PC-9 (cell line): ENCODE measurements around the gene ZKSCAN4. TPM values are rescaled to one million over a fixed set of nuclear protein-coding genes. Genes with fewer than 3 reads are reported as not detected.

Experiments used
- BruUV-seq: library from RNA; stranded (reverse); fragments of 400-500 nt; replicated peaks from 2 replicates; lab custom pipeline; 2021; lab: Mats Ljungman, UMichigan
- CTCF ChIA-PET: fragments of 300-600 bp; sonication (Branson Sonifier 250); formaldehyde crosslinking; loops from one replicate; lab custom pipeline; 2022; ENCODE audit warnings: antibody characterized with exemption; lab: Charles Lee
- POLR2A ChIA-PET: fragments of 300-600 bp; sonication (Branson Sonifier 250); formaldehyde crosslinking; loops from one replicate; lab custom pipeline; 2022; ENCODE audit warnings: antibody characterized with exemption; ENCODE audit not compliant: unreplicated experiment; lab: Charles Lee
- DNase-seq, 2 experiments: peaks; one replicate each; pipeline versions ENCODE4 v3.0.0 to v3.0.0-alpha.2; 2015 to 2022; ENCODE audit warnings: mixed read lengths in 1 of 2
- H2AFZ ChIP-seq: fragments of 200-600 bp; sonication (generic); 2 replicates; pipeline ENCODE4 v1.8.1; 2017; ENCODE audit warnings: antibody characterized with exemption
- H3F3A ChIP-seq: fragments of 200-600 bp; sonication (generic); 2 replicates; pipeline ENCODE4 v1.8.1; 2017; ENCODE audit warnings: antibody characterized with exemption, mild to moderate bottlenecking, low read depth; ENCODE audit not compliant: insufficient read depth
- H3K27ac ChIP-seq: fragments of 200-600 bp; sonication (generic); 2 replicates; pipeline ENCODE4 v1.6.1; 2016; ENCODE audit warnings: mixed run types
- H3K27me3 ChIP-seq: fragments of 200-600 bp; sonication (generic); 2 replicates; pipeline ENCODE4 v1.6.1; 2016; ENCODE audit warnings: low read depth, mixed run types; ENCODE audit not compliant: insufficient read depth
- H3K36me3 ChIP-seq: fragments of 200-600 bp; sonication (generic); 2 replicates; pipeline ENCODE4 v1.6.1; 2016; ENCODE audit warnings: low read depth, mixed run types
- H3K4me1 ChIP-seq: fragments of 200-600 bp; sonication (generic); replicated peaks from 2 replicates; pipeline ENCODE4 v1.6.1; 2016; ENCODE audit warnings: mixed run types; ENCODE audit not compliant: insufficient read depth
- H3K4me2 ChIP-seq: fragments of 200-600 bp; sonication (generic); 2 replicates; pipeline ENCODE4 v1.6.1; 2017; ENCODE audit warnings: mixed run types
- H3K4me3 ChIP-seq: fragments of 200-600 bp; sonication (generic); 2 replicates; pipeline ENCODE4 v1.6.1; 2016; ENCODE audit warnings: mixed run types
- H3K79me2 ChIP-seq: fragments of 200-600 bp; sonication (generic); 2 replicates; pipeline ENCODE4 v1.6.1; 2017; ENCODE audit warnings: low read depth, mixed run types
- H3K9me2 ChIP-seq: fragments of 200-600 bp; sonication (generic); 2 replicates; pipeline ENCODE4 v1.8.1; 2017; ENCODE audit warnings: mild to moderate bottlenecking; ENCODE audit not compliant: insufficient read depth
- H3K9me3 ChIP-seq: fragments of 200-600 bp; sonication (generic); 2 replicates; pipeline ENCODE4 v1.8.1; 2016; ENCODE audit warnings: low read depth; ENCODE audit not compliant: insufficient read depth
- H4K20me1 ChIP-seq: fragments of 200-600 bp; sonication (generic); 2 replicates; pipeline ENCODE4 v1.8.1; 2017; ENCODE audit not compliant: insufficient read depth
- EZH2 ChIP-seq: fragments of 200-600 bp; sonication (generic); IDR thresholded peaks from 2 replicates; pipeline ENCODE4 v1.8.0; 2017; ENCODE audit warnings: antibody characterized with exemption, low read depth
- intact Hi-C: fragments of 100-400 bp; cut with micrococcal nuclease; formaldehyde crosslinking; loops from one replicate; pipeline ENCODE4 v1.10.0; 2022; ENCODE audit not compliant: unreplicated experiment
- total RNA-seq: library from RNA; stranded (reverse); gene quantifications from 2 replicates; pipeline ENCODE4 v1.2.3, GENCODE V29; 2021
- TF ChIP-seq, protein P1 (sequence below): fragments of 200-600 bp; sonication (generic); conservative IDR thresholded peaks from 2 replicates; pipeline ENCODE4 v1.6.1; 2017; ENCODE audit warnings: mixed run types, antibody characterized with exemption, mild to moderate bottlenecking, moderate library complexity

ZKSCAN4 gene
- total RNA-seq, 1 experiment from 2014 or later, result 6.7 TPM

DNA sequence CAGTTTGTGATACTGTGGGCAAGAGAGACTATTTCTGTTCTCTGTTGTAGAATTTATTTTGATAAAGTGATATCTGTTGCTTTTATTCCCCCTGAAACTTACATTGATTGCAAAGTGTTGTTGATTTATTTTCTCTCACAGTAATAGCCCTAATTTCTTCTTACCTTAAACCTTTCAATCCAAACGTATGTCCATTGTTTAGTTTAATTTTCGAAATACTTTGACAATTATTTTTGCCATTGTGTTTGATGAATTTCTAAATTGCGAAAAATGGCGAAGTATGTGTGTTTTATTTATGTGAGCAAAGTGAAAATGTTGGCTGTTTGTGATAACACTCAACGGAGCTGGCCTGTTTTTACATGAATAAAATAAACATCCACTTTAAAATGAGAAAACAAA, 14.5 kb upstream of the ZKSCAN4 start:
- intact Hi-C loops, result loop anchor here (5.0 kb wide), 1 partner anchor 91 kb away; no protein-coding TSS in a partner anchor
- H3K27me3 ChIP-seq, result no peaks in the 10 kb centered on the region
- H3K27ac ChIP-seq, result no peak overlapping the region
- no peak for DNase-seq
- H3K9me3 ChIP-seq, result no peaks in the 10 kb centered on the region
- H3K4me3 ChIP-seq, result peak overlapping the region; percentile 65
- ChIA-PET POLR2A (interaction anchor here (0.5 to 0.9 kb wide), 8 partner anchors 14 to 503 kb away, joined by 3 to 13 read pairs (median 5); partner anchors contain the start of gene ZKSCAN4), CTCF (no interaction called here)
- no peaks in the 10 kb centered on the region for H3K9me2 ChIP-seq
- peaks cover 16% of the 10 kb centered on the region for H3K79me2 ChIP-seq
- BruUV-seq, result no TSS peak
- peak overlapping the region; percentile 89 for H3K4me2 ChIP-seq
- no peak for TF ChIP-seq EZH2
- TF ChIP-seq, protein P1, sequence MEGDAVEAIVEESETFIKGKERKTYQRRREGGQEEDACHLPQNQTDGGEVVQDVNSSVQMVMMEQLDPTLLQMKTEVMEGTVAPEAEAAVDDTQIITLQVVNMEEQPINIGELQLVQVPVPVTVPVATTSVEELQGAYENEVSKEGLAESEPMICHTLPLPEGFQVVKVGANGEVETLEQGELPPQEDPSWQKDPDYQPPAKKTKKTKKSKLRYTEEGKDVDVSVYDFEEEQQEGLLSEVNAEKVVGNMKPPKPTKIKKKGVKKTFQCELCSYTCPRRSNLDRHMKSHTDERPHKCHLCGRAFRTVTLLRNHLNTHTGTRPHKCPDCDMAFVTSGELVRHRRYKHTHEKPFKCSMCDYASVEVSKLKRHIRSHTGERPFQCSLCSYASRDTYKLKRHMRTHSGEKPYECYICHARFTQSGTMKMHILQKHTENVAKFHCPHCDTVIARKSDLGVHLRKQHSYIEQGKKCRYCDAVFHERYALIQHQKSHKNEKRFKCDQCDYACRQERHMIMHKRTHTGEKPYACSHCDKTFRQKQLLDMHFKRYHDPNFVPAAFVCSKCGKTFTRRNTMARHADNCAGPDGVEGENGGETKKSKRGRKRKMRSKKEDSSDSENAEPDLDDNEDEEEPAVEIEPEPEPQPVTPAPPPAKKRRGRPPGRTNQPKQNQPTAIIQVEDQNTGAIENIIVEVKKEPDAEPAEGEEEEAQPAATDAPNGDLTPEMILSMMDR, result no peak
- H3F3A ChIP-seq, result peaks cover 11% of the 10 kb centered on the region
- no peaks in the 10 kb centered on the region for H3K36me3 ChIP-seq
- peak overlapping the region; percentile 90 for H2AFZ ChIP-seq
- H4K20me1 ChIP-seq, result no peaks in the 10 kb centered on the region
- H3K4me1 ChIP-seq, result peaks cover 28% of the 10 kb centered on the region

DNA sequence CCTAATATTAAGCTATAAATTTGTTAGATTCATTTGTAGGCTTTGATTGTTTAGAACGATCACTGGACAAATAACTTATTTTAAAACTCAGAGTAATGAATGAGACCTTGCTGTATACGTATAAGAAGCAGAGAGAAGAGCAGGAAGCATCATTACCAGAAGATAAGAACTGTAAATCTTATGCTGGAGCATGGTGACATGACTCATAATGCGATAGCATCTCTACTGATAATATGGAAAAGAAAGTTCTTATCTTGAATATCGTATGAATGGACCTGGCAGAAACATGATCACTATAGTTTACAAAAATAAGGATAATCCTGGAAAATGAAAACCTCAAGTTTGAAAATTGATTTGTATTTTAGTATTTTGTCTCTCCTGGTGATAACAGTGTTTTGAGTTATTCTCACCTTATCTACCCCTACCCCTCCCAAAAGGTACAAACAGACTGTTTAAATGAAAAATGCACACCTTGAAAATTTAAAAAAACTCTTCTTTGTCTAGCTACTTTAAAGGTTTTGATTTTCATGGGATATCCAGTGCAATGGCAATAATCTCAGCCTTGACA, 12.8 kb upstream of the ZKSCAN4 start:
- H3K36me3 ChIP-seq, result no peaks in the 10 kb centered on the region
- POLR2A ChIA-PET, result interaction anchor here (0.7 kb wide), 1 partner anchor 171 kb away, joined by 7 read pairs; no protein-coding TSS in a partner anchor
- BruUV-seq, result no TSS peak
- H4K20me1 ChIP-seq, result no peaks in the 10 kb centered on the region
- peaks cover 28% of the 10 kb centered on the region for H3K4me1 ChIP-seq
- no peak overlapping the region for H3K27ac ChIP-seq
- TF ChIP-seq EZH2, result no peak
- TF ChIP-seq, protein P1, result no peak
- peaks cover 12% of the 10 kb centered on the region for H3K79me2 ChIP-seq
- H3K4me3 ChIP-seq, result no peak overlapping the region
- intact Hi-C loops, result loop anchor here (5.0 kb wide), 1 partner anchor 92 kb away; no protein-coding TSS in a partner anchor
- H2AFZ ChIP-seq, result no peak overlapping the region
- no peak overlapping the region for H3K4me2 ChIP-seq
- no peaks in the 10 kb centered on the region for H3K9me2 ChIP-seq
- peaks cover 11% of the 10 kb centered on the region for H3F3A ChIP-seq
- no peak for DNase-seq
- no peaks in the 10 kb centered on the region for H3K27me3 ChIP-seq
- CTCF ChIA-PET, result interaction anchor here (0.6 kb wide), 1 partner anchor 159 kb away, joined by 5 read pairs; no protein-coding TSS in a partner anchor
- no peaks in the 10 kb centered on the region for H3K9me3 ChIP-seq

DNA sequence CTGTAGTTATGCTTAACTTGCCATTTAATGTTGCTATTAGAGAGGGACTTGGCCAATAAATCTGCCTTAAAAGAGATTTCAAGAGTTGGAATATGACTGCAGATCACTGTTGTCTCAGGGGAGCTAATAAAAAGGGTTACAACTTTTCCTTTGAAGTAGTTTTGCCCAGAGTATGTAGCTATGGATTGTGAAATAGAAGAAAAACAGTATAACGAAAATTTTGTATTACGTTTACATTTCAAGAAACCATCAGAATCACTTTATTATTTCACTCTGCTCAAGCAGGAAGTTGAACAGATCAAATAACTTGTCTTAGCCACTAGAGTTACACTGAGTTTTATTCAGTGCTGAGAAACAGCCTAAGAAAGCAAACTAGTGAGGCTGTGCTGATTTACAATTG, 11.9 kb upstream of the ZKSCAN4 start:
- no peaks in the 10 kb centered on the region for H3K9me2 ChIP-seq
- peaks cover 12% of the 10 kb centered on the region for H3K79me2 ChIP-seq
- TF ChIP-seq, protein P1, result no peak
- no peak for TF ChIP-seq EZH2
- no peak overlapping the region for H3K4me2 ChIP-seq
- CTCF ChIA-PET, result no interaction called here
- no peak overlapping the region for H3K27ac ChIP-seq
- peaks cover 19% of the 10 kb centered on the region for H3K4me1 ChIP-seq
- POLR2A ChIA-PET, result no interaction called here
- H4K20me1 ChIP-seq, result no peaks in the 10 kb centered on the region
- H3K27me3 ChIP-seq, result no peaks in the 10 kb centered on the region
- H3K4me3 ChIP-seq, result no peak overlapping the region
- no TSS peak for BruUV-seq
- no peaks in the 10 kb centered on the region for H3K9me3 ChIP-seq
- H3F3A ChIP-seq, result peaks cover 5% of the 10 kb centered on the region; the same call in 1 of the 2 replicates
- intact Hi-C loops, result no loop called here
- no peak overlapping the region for H2AFZ ChIP-seq
- no peak for DNase-seq
- no peaks in the 10 kb centered on the region for H3K36me3 ChIP-seq
